Stimulated activated CD8-positive, alpha-beta memory T cell treated with anti-CD3 and anti-CD28 coated beads, Interleukin-7, amount 100 ng/mL, for 4 hours (primary cell): ENCODE measurements around the gene PNMA6E.
"Not testable (repeated sequence)": the region's sequence is repeated elsewhere in the genome, so short reads cannot be mapped to it uniquely, and the experiment has no call there.

ENCODE experiments used
- DNase-seq, 2 donors: peaks; one replicate each; pipeline ENCODE4 v3.0.0-alpha.2; 2020; ENCODE audit warnings: low read depth in 2 of 2

The PNMA6E gene

DNA sequence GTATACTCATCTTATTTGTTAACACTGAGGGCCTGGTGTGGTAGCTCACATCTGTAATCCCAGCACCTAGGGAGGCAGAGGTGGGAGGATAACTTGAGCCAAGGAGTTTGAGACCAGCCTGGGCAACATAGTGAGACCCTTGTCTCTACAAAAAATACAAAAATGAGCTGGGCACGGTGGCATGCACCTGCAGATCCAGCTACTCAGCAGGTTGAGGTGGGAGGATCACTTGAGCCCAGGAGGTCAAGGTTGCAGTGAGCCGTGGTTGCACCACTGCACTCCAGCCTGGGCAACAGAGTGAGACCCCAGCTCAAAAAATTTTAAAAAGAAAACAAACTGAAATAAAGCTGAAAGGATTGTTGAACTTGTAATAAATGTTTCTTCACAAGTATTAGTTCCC is 16.2 kb downstream of the PNMA6E start:
- not testable (repeated sequence) for DNase-seq

- no peak for DNase-seq
These were observed 16.8 kb downstream of the PNMA6E start for GRCh38 chrX:153384390-153384789.

DNA sequence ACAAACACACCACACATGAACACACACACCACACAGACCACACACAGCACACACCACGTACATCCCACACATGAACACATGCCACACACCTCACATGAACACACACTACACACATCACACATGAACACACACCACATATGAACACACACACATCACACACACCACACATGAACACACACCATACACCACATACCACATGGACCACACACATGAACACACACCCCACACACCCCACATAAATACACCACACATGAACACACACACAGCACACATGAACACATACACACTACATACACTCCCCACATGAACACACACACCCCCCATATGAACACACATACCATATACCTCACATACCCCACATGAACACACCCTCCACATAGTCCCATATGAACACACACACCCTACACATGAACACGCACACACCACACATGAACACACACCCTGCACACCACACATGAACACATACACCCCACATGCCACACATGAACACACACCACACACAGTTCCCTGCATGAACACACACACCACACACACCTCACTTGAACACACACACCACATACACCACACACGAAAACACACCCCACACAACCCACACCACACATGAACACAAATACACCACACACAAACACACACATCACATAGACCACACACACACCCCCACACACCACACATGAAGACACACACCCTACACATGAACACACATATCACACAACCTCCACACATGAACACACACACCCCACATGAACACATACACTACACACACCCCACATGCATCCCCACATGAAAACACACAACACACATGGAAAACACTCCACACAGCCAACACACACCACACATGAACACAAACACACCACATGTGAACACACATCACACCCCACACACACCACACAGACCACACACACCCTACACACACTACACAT is 18.3 kb downstream of the PNMA6E start:
- no peak for DNase-seq

DNA sequence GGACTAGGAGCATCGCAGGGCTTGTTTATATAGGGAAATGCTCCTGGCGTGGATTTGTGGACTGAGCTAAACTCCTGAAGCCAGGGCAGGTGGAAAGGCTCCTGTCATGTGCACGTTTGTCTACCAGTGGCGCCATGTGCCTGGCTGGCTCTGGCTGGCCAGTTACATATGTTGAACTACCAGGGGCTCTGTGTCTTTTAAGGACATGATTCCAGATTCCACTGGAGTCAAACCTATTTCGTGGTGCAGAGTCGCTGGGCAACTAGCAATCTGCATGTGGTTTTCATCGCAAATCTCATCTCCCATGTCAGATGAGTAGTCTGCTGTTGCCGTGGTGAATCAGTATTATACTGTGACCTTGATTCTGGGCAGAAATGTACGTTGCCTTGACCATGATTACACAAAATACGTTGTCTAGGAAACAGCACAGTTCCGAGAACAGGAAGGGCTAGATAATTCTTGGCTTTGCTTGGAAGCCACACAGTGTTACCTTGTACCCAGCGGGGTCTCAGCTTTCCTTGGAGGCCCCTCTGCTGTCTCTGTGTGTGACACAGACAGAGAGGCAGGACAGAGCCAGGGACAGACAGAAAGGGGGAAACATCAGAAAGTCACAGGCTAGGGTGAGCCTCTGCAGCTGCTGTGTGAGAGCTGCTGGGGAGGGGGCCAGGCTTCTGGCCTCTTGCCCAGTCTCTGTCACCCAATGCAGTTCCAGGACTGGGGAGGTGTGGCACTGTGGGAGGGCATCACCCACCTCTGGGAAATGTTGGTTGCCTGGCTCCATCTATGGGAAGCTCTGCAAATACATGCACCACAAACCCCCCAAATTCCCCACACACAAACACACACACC is 19.2 kb downstream of the PNMA6E start:
- no peak for DNase-seq

DNA sequence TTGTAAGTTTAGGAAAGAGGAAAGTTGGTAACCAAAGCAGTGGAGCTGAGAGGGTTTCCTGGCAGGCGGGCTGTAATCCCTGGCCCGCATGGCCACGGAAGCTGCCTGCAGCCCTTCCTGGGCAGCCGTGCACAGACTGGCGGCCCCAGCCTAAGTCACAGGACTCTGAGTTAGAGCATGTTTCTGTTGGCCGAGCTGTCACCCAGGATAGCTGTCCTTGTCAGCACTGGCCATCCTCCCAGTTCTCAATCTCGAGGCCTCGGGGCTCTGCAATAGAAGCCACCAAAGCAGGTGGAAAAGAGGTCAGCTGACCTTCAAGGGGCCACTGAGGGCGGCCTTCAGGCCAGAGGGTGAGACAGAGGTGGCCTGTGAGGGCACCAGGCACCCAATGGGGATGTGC is 20.5 kb downstream of the PNMA6E start:
- no peak for DNase-seq

DNA sequence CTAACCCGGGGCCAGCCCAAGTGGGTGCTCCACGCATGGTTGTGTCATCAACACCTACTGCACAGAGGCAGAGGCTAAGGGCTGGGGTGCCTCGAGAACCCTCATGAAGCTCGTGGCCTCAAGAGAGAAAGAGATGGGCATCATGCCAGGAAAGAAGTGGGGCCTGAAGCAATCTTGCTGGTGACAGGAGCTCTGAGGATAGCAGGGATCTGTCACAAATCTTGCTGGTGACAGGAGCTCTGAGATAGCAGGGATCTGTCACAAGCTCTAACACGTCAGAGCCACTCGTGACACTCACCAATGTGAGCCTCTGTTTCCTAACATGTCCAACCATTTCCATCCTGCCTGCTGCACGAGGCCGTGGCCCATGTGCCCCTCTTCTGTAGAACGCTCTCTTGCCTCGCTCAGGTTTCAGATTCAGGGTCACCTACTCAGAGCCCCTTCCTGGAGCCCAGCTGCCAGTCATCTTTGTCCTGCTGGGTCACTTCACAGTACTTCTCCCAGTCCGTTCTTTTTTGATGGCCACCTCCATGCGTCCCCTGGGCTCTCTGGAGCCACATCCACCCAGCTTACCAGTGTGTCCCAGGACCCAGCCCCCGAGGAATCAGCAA is 21.1 kb downstream of the PNMA6E start:
- DNase-seq, result no peak

GRCh38 chrX:153379508-153379907 is 21.6 kb downstream of the PNMA6E start:
- DNase-seq, result no peak

GRCh38 chrX:153378607-153379006 is 22.5 kb downstream of the PNMA6E start:
- no peak for DNase-seq

DNA sequence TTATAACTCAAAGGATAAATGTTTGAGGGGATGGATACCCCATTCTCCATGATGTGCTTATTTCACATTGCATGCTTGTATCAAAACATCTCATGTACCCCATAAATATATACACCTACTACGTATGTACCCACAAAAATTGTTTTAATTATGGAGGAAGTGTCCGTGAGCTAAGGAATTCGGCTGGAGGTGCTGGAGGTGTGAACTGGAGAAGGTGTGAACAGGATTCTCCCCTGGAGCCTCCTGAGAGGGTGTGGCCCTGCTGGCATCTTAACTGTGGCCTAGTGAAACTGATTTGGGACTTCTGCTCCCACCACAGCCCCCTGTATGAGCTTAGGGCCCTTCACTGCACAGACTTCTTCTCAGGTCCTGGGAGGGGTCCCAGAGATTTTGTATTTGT is 23.4 kb downstream of the PNMA6E start:
- DNase-seq, result no peak

GRCh38 chrX:153375571-153375970 is 25.6 kb downstream of the PNMA6E start:
- DNase-seq, result no peak

DNA sequence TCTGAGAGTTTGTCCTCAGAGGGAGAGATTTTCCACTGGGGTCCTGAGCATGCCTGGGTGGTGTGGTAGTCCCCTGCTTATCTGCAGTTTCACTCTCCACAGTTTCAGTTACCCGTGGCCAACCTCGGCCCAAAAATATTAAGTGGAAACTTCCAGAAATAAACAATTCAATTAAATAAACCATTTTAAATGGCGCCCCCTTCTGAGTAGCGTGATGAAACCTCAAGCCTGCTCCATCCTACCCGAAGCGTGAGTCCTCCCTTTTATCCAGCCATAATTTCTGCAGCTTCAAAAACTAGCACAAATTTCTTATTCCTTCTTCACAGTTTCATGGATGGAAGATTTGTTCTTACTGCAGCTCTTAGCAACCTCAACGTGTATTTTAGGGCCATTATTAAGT is 26.7 kb downstream of the PNMA6E start:
- DNase-seq, result no peak

DNA sequence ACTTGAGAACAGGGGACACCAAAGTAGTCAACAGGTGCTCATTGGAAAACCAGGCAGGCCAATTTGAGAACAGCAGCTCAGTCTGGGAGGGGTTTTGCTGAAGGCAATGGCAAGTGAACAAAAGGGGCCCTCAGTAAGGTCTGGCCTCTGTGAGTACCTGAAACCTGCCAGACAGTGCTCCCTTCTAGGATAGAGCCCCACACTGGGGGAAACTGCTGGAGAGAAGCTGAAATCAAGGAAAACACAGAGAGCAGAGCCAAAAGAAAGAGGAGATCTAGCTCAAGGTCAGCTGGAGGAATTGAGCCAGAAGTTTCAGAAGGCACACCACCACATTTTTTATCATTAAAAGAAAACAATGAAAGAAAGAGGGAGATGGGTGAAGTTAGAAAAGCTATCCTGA is 28.2 kb downstream of the PNMA6E start:
- no peak for DNase-seq

DNA sequence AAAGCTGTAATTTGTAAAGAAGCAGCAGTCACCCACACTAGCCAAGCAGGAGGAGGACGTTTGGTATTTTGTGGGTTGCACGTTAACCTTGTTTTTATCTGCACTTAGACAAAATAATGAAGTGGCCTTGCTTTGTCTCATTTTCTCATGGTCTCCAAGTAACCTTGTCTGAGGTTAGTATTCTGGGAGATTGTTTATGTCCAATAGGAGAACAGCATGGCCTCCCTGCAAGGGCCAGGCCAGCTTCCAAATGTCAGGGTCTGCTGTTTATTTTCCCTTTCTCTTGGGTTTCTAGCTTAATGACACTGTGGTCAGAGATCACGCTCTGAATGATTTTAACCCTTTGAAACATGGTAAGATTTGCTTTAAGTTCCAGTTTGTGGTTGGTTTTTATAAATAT is 29.9 kb downstream of the PNMA6E start:
- no peak for DNase-seq

- no peak for DNase-seq
These were observed 30.7 kb downstream of the PNMA6E start for GRCh38 chrX:153370293-153371055.

GRCh38 chrX:153366878-153367538 is 34.1 kb downstream of the PNMA6E start:
- no peak for DNase-seq

DNA sequence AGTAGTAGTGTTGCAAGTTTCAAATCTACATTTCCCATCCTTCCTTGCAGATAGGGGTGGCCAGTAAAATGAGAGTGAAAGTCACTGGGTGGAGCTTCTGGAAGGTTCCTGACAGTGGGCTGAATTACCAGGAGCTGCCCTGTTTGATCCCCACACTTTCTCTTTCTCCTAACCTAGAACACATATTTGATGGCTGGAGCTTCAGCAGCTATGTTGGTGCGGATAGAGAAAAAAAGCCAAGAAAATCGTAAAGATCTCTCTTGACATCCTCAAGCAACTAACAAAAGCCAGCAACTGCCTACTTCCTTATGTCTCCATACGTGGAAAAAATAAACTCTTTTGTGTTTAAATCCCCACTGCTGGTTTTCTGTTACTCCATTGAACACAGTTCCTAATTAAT is 35.0 kb downstream of the PNMA6E start:
- DNase-seq, result no peak

- no peak for DNase-seq
These were observed 35.5 kb downstream of the PNMA6E start for GRCh38 chrX:153365670-153366069.

DNA sequence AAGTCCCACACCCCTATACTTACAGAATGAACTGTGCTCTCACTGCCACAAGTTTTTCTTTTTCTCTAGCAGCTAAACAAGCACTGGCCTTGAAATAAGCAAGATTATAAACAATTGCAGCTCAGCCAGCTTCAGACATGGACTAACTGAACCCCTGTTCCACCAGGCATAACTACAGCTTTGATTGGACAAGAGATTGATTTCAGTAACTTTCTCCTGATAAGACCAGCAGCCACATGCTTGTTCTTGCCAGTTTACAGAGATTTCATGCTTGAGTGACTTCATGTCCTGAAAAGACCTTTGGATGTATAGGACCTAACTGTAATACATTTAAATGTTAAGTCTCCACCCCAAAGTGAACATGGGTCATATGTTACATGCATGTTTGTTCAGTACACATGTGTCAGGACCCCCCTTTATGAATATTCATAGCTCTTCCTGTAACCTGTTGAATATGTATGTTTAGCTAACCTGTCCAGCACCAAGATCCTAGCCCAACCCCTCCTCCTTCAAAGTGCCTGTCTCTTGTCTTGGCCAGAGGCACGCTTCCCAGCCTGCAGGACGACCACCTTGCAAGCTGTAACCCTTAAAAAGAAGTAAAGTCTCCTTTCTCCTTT is 39.3 kb downstream of the PNMA6E start:
- no peak for DNase-seq

DNA sequence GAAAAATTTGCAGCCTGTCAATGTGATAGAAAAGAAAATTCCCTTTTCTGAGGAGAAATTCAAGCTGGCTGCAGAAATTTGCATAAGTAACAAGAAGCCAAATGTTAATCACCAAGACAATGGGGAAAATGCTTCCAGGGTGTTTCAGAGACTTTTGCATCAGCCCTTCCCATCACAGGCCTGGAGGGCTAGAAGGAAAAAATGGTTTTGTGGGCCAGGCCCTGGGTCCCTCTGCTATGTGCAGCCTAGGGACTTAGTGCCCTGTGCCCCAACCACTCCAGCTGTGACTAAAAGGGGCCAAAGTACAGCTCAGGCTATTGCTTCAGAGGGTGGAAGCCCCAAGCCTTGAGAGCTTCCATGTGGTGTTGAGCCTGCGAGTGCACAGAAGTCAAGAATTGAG is 43.3 kb downstream of the PNMA6E start:
- no peak for DNase-seq

DNA sequence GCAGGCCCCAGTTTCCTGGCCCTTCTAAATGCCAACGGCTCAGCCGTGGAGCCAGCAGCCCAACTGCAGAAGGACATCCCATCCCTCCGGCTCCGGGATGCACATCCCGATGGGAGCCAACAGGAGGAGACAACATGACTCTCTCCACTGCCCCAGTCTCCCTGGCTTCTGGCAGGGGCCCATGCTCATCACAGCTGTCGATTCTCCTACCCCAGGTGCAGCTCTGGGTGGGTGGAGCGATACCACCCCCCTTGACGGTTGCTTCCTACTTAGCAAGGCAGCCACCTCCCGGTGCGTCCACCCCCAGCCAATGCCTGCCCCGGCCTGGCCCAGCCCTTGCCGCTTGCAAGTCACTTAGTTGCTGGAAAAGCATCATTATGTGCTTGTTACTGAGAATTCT is 47.7 kb downstream of the PNMA6E start:
- no peak for DNase-seq

DNA sequence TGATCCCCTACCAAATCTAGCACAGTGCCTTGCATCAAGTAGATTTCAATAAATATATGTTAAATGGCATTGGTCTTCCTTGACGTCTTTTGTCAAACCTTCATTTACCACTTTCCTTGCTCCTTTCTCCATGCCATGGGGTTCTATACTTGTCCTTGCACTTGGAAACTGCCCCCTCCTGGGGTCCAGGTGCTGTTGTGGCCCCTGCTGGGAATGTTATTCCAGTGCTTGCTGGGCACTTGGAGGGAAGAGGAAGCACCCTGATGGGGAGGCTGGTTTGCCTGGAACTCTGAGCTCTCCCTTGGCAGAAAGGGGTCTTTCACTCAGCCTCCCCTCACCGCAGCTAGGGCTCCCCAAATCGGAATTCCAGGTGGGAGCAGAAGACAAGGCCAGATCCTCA is 48.3 kb downstream of the PNMA6E start:
- DNase-seq, result no peak
